Fibroblast of lung (primary cell): ENCODE results near the gene CSPG4.

ENCODE experiments used
- CTCF ChIP-seq, 2 donors: IDR thresholded peaks in 1 of 2; conservative IDR thresholded peaks in 1 of 2; 1 replicate in 1 of 2; 2 replicates in 1 of 2; pipeline ENCODE4 v1.5.1; 2011 to 2012; ENCODE audit warnings: low read length in 2 of 2, control low read depth in 1 of 2, inconsistent platforms in 1 of 2, low read depth in 1 of 2, mild to moderate bottlenecking in 1 of 2
- EZH2 ChIP-seq: IDR thresholded peaks from 2 replicates; pipeline ENCODE4 v1.5.1; 2012; ENCODE audit warnings: low read length, control low read depth, mild to moderate bottlenecking; ENCODE audit errors: missing control alignments

DNA sequence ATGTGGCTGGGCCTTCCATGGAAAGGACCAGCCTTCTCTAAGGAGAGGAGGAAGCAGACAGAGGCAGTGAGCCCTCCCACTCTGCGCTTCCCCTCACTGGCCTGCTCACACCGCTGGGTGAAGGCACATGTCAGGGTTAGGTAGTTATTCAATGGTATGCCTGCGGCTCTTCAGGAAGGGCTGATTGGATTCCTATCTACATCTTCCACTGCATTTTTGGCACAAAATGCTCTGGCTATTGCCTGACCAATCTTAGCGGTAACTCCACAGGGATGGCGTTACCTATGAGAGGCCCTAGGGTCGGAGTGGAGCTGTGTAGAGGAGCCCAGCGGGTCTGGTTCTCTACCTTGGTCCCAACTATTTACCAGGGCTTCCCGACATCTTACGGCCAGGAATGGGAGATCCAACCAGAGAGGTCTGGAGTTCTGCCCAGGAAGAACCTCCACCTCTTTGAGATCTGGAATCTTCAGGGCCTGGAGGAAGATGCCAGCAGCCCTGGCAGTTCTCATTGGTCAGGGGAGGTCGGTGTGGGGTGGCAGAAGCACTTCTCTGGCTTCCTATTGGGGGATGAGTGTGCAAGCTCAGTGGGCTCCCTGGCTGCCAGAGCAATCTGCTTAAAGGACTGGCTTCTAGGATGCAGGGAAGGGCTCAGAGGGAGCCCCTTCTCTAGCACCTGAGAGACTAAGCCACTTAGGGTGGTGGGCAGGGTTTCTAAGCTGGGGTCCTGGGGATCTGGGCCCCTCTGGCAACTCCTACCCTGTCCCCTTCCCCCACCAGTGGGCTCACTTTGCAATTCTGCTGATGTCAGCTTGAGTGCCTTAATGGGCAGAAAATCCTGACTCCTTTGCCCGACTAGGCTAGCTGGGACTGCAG, 40.7 kb downstream of the CSPG4 start:
- TF ChIP-seq EZH2 = no peak
- no peak for TF ChIP-seq CTCF (conservative IDR thresholded peaks at IDR 0.05 in 1 of 2, IDR thresholded peaks at IDR 0.05 in 1 of 2; ENCODE audit: low read depth in 1 of 2, low read length in 2 of 2)
